ENCODE measurements around the gene SLC24A5. TPM values are rescaled to one million over a fixed set of nuclear protein-coding genes. Genes with fewer than 3 reads are reported as not detected.

Gene SLC24A5
- total RNA-seq, 1 donor from 2014 or later: not detected

DNA sequence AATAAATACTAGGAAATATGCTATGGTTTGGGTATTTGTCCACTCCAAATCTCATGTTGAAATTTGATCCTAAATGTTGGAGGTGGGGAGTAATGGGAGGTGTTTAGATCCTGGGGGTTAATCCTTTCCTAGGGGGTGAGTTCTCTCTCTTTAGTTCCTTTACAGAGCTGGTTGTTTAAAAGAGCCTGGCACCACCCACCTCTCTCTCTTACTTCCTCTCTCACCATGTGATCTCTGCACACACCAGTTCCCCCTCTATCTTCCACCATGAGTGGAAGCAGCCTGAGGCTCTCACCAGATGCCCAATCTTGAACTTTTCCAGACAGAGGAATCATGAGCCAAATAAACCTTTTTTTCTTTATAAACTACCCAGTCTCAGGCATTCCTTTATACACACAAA is 10.5 kb downstream of the SLC24A5 start:
- no peak overlapping the region for H3K27ac ChIP-seq
- TF ChIP-seq, protein P1, sequence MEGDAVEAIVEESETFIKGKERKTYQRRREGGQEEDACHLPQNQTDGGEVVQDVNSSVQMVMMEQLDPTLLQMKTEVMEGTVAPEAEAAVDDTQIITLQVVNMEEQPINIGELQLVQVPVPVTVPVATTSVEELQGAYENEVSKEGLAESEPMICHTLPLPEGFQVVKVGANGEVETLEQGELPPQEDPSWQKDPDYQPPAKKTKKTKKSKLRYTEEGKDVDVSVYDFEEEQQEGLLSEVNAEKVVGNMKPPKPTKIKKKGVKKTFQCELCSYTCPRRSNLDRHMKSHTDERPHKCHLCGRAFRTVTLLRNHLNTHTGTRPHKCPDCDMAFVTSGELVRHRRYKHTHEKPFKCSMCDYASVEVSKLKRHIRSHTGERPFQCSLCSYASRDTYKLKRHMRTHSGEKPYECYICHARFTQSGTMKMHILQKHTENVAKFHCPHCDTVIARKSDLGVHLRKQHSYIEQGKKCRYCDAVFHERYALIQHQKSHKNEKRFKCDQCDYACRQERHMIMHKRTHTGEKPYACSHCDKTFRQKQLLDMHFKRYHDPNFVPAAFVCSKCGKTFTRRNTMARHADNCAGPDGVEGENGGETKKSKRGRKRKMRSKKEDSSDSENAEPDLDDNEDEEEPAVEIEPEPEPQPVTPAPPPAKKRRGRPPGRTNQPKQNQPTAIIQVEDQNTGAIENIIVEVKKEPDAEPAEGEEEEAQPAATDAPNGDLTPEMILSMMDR (IDR thresholded peaks at IDR 0.05): no peak
- peaks cover 0 to 2% of the 10 kb centered on the region in 2 donors for H3K4me1 ChIP-seq
- no peak overlapping the region for H3K4me3 ChIP-seq
- intact Hi-C loops (cut with DNase I): no loop called here
- H3K27me3 ChIP-seq: no peaks in the 10 kb centered on the region
- H3K36me3 ChIP-seq: no peaks in the 10 kb centered on the region
- no peak for DNase-seq (ENCODE audit: low spot score in 2 of 2)
- H3K9me3 ChIP-seq: no peaks in the 10 kb centered on the region

DNA sequence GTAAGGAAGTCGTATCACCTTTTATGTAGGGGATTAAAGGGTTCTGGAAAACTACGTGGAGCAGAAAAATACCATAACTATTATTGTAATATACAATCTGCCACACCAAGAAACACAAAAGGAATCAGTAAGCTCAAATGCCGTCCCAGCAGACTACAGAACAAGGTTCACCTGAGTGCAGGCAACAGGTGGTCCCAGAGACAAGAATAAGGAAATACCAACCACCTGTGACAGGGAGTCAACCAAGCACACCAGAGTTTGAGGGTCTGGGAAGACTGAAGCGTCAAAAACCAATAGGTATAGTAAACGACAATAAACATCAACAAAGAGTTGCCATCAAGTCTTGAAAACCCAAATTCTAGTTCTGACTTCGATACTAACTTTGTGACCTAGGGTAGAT is 12.1 kb downstream of the SLC24A5 start:
- no peaks in the 10 kb centered on the region for H3K9me3 ChIP-seq
- no peak for DNase-seq (ENCODE audit: low spot score in 2 of 2)
- no peaks in the 10 kb centered on the region for H3K27me3 ChIP-seq
- intact Hi-C loops (cut with DNase I): no loop called here
- no peak overlapping the region for H3K4me3 ChIP-seq
- peaks cover 0 to 2% of the 10 kb centered on the region in 2 donors for H3K4me1 ChIP-seq
- TF ChIP-seq, protein P1 (IDR thresholded peaks at IDR 0.05): no peak
- H3K27ac ChIP-seq: no peak overlapping the region
- no peaks in the 10 kb centered on the region for H3K36me3 ChIP-seq

DNA sequence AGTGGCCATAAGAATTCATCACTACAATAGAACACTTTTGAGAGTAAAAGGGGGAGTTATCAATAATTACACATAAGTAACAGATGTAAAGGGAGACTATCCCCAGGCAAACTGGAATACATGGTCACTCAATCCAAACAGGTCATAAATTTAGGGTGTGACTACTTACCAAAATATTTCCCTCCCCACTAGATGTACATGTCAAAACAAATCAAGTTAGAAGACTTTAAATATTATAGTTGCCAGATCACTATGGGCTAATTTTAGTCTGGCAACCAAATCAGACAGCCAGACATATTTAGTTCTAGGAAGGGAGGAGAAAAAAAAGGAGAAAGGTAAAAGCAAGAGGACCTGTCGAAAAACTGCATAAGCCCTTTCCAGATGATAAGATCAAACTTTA is 23.1 kb downstream of the SLC24A5 start:
- intact Hi-C loops (cut with DNase I): loop anchor here (5.0 kb wide), 1 partner anchor 78 kb away; no protein-coding TSS in a partner anchor
- Histone ChIP-seq H3K27ac (peak overlapping the region; percentile 70 to 76), H3K36me3 (peaks cover 0 to 2% of the 10 kb centered on the region in 2 donors), H3K9me3 (no peaks in the 10 kb centered on the region), H3K27me3 (no peaks in the 10 kb centered on the region), H3K4me3 (peak overlapping the region in 1 of 2 donors; percentile 12), H3K4me1 (peaks cover 0 to 28% of the 10 kb centered on the region in 2 donors)
- no peak for DNase-seq (ENCODE audit: low spot score in 2 of 2)
- TF ChIP-seq, protein P1 (IDR thresholded peaks at IDR 0.05): no peak

DNA sequence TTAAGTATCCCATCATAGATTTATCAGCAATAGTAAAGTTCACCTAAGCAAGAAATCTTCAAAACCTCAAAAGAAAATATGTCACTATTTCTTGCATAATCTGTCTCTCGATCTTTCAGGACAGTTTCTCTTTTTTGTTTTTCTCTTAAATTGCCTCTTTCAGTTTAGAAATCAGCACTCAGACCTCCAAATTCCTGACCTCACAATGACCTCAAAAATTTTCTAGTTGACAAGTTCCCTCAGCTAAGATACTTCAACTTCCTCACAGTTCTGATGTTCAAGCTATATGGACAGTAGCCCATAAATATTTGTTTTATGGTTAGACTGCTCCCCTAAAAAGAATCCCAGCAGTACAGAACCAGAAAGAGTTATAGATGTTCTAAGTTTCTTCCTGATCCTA is 24.1 kb downstream of the SLC24A5 start:
- DNase-seq (ENCODE audit: low spot score in 2 of 2): no peak
- peak overlapping the region; percentile 70 to 76 for H3K27ac ChIP-seq
- peaks cover 0 to 5% of the 10 kb centered on the region in 2 donors for H3K36me3 ChIP-seq
- H3K9me3 ChIP-seq: no peaks in the 10 kb centered on the region
- H3K27me3 ChIP-seq: no peaks in the 10 kb centered on the region
- H3K4me3 ChIP-seq: peak overlapping the region; percentile 9 to 23
- TF ChIP-seq, protein P1 (IDR thresholded peaks at IDR 0.05): no peak
- intact Hi-C loops (cut with DNase I): loop anchor here (5.0 kb wide), 1 partner anchor 77 kb away; no protein-coding TSS in a partner anchor
- H3K4me1 ChIP-seq: peaks cover 0 to 28% of the 10 kb centered on the region in 2 donors

DNA sequence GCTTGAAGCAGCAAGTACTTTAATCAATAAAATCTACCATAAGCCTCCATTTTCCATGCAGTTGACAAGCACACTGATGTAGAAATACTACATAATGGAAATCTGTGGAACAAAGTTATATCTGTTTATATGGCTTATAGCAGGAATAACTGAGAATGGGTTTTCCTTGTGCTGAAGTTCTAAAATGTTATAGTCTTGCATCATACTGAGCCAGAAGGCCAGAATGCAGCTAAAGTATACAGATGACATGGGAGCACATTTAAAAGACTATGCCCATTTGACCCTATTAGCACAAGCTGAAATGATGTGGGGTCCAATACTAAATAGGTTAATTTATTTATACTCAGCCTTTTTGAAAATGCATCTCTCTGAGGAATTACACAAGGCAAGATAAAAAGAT is 25.1 kb downstream of the SLC24A5 start:
- intact Hi-C loops (cut with DNase I): no loop called here
- Histone ChIP-seq H3K4me3 (no peak overlapping the region), H3K36me3 (peaks cover 0 to 9% of the 10 kb centered on the region in 2 donors), H3K4me1 (peaks cover 0 to 28% of the 10 kb centered on the region in 2 donors), H3K27ac (peak overlapping the region; percentile 70 to 76), H3K9me3 (no peaks in the 10 kb centered on the region), H3K27me3 (no peaks in the 10 kb centered on the region)
- DNase-seq (ENCODE audit: low spot score in 2 of 2): no peak
- TF ChIP-seq, protein P1 (IDR thresholded peaks at IDR 0.05): no peak

DNA sequence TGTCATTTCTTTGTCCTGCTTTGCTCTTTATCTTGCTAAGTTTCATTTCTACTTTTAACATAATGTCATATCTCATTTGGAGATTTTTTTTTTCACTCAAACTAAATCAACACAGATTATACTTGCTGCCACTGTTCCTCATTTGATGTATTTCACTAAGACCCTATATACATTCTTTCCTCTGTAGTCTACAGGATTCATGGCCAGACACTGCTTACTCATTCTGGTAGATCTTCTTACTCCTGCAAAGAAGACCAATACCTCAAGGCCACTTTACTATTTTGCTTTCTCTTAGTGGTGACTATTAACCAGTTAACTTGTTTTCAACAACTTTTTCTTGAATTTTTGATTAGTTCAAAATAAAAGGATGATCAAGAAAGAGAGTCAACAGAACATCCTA is 26.6 kb downstream of the SLC24A5 start:
- Histone ChIP-seq H3K36me3 (peaks cover 10 to 19% of the 10 kb centered on the region in 2 donors), H3K27me3 (no peaks in the 10 kb centered on the region), H3K9me3 (no peaks in the 10 kb centered on the region), H3K4me1 (peaks cover 0 to 28% of the 10 kb centered on the region in 2 donors), H3K27ac (peak overlapping the region in 1 of 2 donors; percentile 33), H3K4me3 (no peak overlapping the region)
- TF ChIP-seq, protein P1 (IDR thresholded peaks at IDR 0.05): no peak
- intact Hi-C loops (cut with DNase I): no loop called here
- no peak for DNase-seq (ENCODE audit: low spot score in 2 of 2)

All from ascending aorta (tissue), 2 donors.